Vagina (tissue), 2 donors: ENCODE results near the gene SLC13A5. TPM values are rescaled to one million over a fixed set of nuclear protein-coding genes. Genes with fewer than 3 reads are reported as not detected.

ENCODE experiments used
- DNase-seq, 2 donors: peaks; one replicate each; pipeline ENCODE4 v3.0.0-alpha.2; 2017; ENCODE audit errors: extremely low spot score in 2 of 2
- H3K27ac ChIP-seq: fragments of 200-600 bp; sonication (generic); one replicate; pipeline ENCODE4 v1.5.1; 2019
- H3K27me3 ChIP-seq: fragments of 200-600 bp; sonication (generic); one replicate; pipeline ENCODE4 v1.5.1; 2019
- H3K36me3 ChIP-seq, 2 donors: fragments of 200-600 bp; sonication (generic); one replicate each; pipeline ENCODE4 v1.5.1; 2017 to 2019
- H3K4me1 ChIP-seq: fragments of 200-600 bp; sonication (generic); one replicate; pipeline ENCODE4 v1.5.1; 2019
- H3K4me3 ChIP-seq, 2 donors: fragments of 200-600 bp; sonication (generic); 1 replicate in 1 of 2; 2 replicates in 1 of 2; pipeline ENCODE4 v1.5.1; 2016 to 2019
- H3K9me3 ChIP-seq: fragments of 200-600 bp; sonication (generic); one replicate; pipeline ENCODE4 v1.5.1; 2019
- POLR2A ChIP-seq, 2 donors: fragments of 450-650 bp; IDR thresholded peaks; one replicate each; pipeline ENCODE4 v1.6.1; 2017; ENCODE audit warnings: antibody characterized with exemption in 2 of 2, mild to moderate bottlenecking in 2 of 2, moderate library complexity in 2 of 2
- POLR2AphosphoS5 ChIP-seq, 2 donors: sonication (generic); formaldehyde crosslinking; IDR thresholded peaks; one replicate each; pipeline ENCODE4 v1.9.0; 2017; ENCODE audit warnings: antibody characterized with exemption in 2 of 2, mild to moderate bottlenecking in 2 of 2, low read depth in 1 of 2; ENCODE audit not compliant: insufficient read depth in 1 of 2
- intact Hi-C: fragments of 100-400 bp; cut with DNase I; formaldehyde crosslinking; loops from one replicate; pipeline ENCODE4 v1.15.1; 2023
- total RNA-seq: library from RNA; depleted of rRNA; stranded (reverse); fragments of >200 nt; gene quantifications from one replicate; pipeline ENCODE4 v1.2.3, GENCODE V29; 2016
- TF ChIP-seq, protein P1 (sequence below), 3 experiments: fragments of 450-650 bp in 2 of 3; fragments of 200-600 bp in 1 of 3; sonication (generic) in 1 of 3; IDR thresholded peaks; one replicate each; pipeline ENCODE4 v1.5.1; 2017 to 2019; ENCODE audit warnings: antibody characterized with exemption in 3 of 3, mild to moderate bottlenecking in 2 of 3, moderate library complexity in 2 of 3

SLC13A5 gene
- total RNA-seq: 1.7 TPM

- peaks cover 22% of the 10 kb centered on the region for H3K4me1 ChIP-seq
- no peak within 1 kb of the TSS for H3K27ac ChIP-seq
- H3K4me3 ChIP-seq: peak within 1 kb of the TSS; percentile 14 to 30
- TF ChIP-seq POLR2AphosphoS5 (IDR thresholded peaks at IDR 0.05; ENCODE audit: insufficient read depth in 1 of 2, low read depth in 1 of 2): no peak
- TF ChIP-seq, protein P1, sequence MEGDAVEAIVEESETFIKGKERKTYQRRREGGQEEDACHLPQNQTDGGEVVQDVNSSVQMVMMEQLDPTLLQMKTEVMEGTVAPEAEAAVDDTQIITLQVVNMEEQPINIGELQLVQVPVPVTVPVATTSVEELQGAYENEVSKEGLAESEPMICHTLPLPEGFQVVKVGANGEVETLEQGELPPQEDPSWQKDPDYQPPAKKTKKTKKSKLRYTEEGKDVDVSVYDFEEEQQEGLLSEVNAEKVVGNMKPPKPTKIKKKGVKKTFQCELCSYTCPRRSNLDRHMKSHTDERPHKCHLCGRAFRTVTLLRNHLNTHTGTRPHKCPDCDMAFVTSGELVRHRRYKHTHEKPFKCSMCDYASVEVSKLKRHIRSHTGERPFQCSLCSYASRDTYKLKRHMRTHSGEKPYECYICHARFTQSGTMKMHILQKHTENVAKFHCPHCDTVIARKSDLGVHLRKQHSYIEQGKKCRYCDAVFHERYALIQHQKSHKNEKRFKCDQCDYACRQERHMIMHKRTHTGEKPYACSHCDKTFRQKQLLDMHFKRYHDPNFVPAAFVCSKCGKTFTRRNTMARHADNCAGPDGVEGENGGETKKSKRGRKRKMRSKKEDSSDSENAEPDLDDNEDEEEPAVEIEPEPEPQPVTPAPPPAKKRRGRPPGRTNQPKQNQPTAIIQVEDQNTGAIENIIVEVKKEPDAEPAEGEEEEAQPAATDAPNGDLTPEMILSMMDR (IDR thresholded peaks at IDR 0.05): no peak
- TF ChIP-seq POLR2A (IDR thresholded peaks at IDR 0.05): no peak
- no peaks in the 10 kb centered on the region for H3K9me3 ChIP-seq
- intact Hi-C loops: no loop called here
- H3K27me3 ChIP-seq: no peaks in the 10 kb centered on the region
- DNase-seq: no peak
- H3K36me3 ChIP-seq: no peaks in the 10 kb centered on the region
These were observed at the start of gene SLC13A5 for GRCh38 chr17:6713130-6713917. Gene SLC13A5, minus strand, starts transcription at chr17:6713369. Its CDS starts 36 bp downstream, at chr17:6713333.

DNA sequence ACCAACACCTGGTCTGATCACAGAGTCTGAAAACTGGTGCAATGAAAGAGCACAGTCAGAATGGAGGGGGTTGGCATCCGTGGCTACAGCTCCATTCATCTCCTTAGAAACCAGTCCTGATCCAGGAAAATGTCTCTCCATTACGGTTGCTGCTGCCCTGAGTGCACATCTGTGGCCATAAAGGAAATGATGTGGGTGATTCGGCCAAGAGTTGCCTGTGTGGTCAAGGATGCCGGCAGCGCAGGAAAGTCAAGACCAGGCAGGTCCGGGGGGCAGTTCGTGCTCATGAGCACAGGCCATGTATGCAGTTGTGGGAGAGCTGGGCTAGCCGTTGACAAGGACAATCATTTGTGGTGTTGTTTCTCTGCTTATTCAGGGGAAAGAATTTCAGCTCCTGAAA is 48.6 kb upstream of the SLC13A5 start:
- no peaks in the 10 kb centered on the region for H3K9me3 ChIP-seq
- no peak for DNase-seq
- H3K27me3 ChIP-seq: no peaks in the 10 kb centered on the region
- TF ChIP-seq, protein P1 (IDR thresholded peaks at IDR 0.05): no peak
- TF ChIP-seq POLR2AphosphoS5 (IDR thresholded peaks at IDR 0.05; ENCODE audit: insufficient read depth in 1 of 2, low read depth in 1 of 2) (no peak), POLR2A (IDR thresholded peaks at IDR 0.05) (no peak)
- H3K4me3 ChIP-seq: no peak overlapping the region
- H3K4me1 ChIP-seq: peaks cover 13% of the 10 kb centered on the region
- H3K36me3 ChIP-seq: peaks cover 0 to 57% of the 10 kb centered on the region in 2 donors
- H3K27ac ChIP-seq: no peak overlapping the region
- intact Hi-C loops: no loop called here

DNA sequence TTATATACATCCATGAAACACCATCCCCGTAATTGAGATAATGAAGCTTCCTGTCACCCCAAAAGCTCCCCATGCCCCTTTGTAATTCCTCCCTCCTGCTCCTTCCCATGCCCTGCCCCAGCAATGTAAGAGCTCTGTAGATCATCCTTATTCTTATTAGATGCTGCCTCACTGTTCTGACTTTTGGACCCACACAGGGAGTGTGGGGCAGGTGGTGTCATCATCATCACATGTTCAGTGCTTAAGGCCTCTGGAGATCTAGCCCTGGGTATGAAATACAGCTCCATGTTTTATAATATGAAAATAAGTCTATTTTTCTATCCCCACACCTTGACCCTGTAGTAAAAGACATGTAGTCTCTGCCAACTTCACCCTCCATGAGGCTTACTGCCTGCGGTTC is 44.6 kb upstream of the SLC13A5 start:
- peaks cover 41% of the 10 kb centered on the region for H3K4me1 ChIP-seq
- H3K4me3 ChIP-seq: no peak overlapping the region
- intact Hi-C loops: no loop called here
- TF ChIP-seq POLR2A (IDR thresholded peaks at IDR 0.05) (no peak), POLR2AphosphoS5 (IDR thresholded peaks at IDR 0.05; ENCODE audit: insufficient read depth in 1 of 2, low read depth in 1 of 2) (no peak)
- TF ChIP-seq, protein P1 (IDR thresholded peaks at IDR 0.05): no peak
- peaks cover 0 to 29% of the 10 kb centered on the region in 2 donors for H3K36me3 ChIP-seq
- H3K27me3 ChIP-seq: no peaks in the 10 kb centered on the region
- no peak for DNase-seq
- H3K27ac ChIP-seq: no peak overlapping the region
- no peaks in the 10 kb centered on the region for H3K9me3 ChIP-seq

DNA sequence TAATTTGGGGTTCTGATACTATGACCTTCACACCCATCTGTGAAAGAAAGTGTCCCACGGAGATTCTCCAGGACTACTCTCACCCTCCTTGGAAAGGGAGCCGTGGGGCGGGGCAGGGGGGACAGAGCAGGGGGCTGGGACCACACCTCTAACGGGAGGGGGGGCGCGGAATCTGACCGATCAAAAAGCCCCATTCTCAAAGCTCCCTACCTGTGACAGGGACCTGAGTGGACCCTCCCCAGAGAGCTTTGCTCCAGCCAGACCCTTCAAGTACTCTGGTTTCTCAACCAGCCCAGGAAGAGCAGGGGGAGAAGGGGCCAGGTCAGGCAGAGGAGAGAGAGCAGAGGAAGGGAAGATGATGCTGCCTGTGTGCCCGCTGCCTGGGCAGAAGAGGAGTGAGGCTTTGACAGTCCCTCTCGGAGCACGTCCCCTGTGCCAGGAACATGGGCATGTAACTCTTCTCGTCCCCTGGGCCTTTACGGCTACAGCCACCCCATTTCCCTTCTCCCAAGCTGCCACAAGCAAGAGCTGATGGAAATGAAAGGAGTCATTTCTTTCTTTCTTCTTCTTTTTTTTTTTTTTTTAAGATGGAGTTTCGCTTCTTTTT is 43.4 kb upstream of the SLC13A5 start:
- Histone ChIP-seq H3K4me1 (peaks cover 53% of the 10 kb centered on the region), H3K27ac (peak overlapping the region; percentile 90), H3K36me3 (peaks cover 0 to 21% of the 10 kb centered on the region in 2 donors), H3K4me3 (peak overlapping the region; percentile 46 to 69), H3K9me3 (no peaks in the 10 kb centered on the region), H3K27me3 (no peaks in the 10 kb centered on the region)
- DNase-seq: no peak
- intact Hi-C loops: no loop called here
- TF ChIP-seq POLR2A (IDR thresholded peaks at IDR 0.05) (no peak), POLR2AphosphoS5 (IDR thresholded peaks at IDR 0.05; ENCODE audit: insufficient read depth in 1 of 2, low read depth in 1 of 2) (no peak)
- TF ChIP-seq, protein P1 (IDR thresholded peaks at IDR 0.05): no peak

- TF ChIP-seq POLR2AphosphoS5 (IDR thresholded peaks at IDR 0.05; ENCODE audit: insufficient read depth in 1 of 2, low read depth in 1 of 2) (peak in 1 of 2 donors; percentile 51), POLR2A (IDR thresholded peaks at IDR 0.05) (no peak)
- TF ChIP-seq, protein P1 (IDR thresholded peaks at IDR 0.05): no peak
- peak within 1 kb of the TSS; percentile 90 for H3K27ac ChIP-seq
- H3K4me3 ChIP-seq: peak within 1 kb of the TSS; percentile 46 to 69
- H3K36me3 ChIP-seq: peaks cover 0 to 20% of the 10 kb centered on the region in 2 donors
- intact Hi-C loops: no loop called here
- no peaks in the 10 kb centered on the region for H3K9me3 ChIP-seq
- DNase-seq: no peak
- no peaks in the 10 kb centered on the region for H3K27me3 ChIP-seq
- peaks cover 54% of the 10 kb centered on the region for H3K4me1 ChIP-seq
These were observed 42.6 kb upstream of the SLC13A5 start, which contains the start of gene XAF1 for GRCh38 chr17:6755731-6756184. Gene XAF1, plus strand, starts transcription at chr17:6756046. Its CDS starts 33 bp downstream, at chr17:6756079.
